Measurements from ENCODE around the gene CA10. TPM values are rescaled to one million over a fixed set of nuclear protein-coding genes. Genes with fewer than 3 reads are reported as not detected.

The CA10 gene
- total and polyA plus RNA-seq, 2 experiments from 2014 or later = 0.33 TPM; not detected in 1

GRCh38 chr17:51629232-51629631 is 529.3 kb downstream of the CA10 start:
- Histone ChIP-seq H2AFZ (no peak overlapping the region), H3K4me2 (no peak overlapping the region), H3K9me3 (ENCODE audit: low read depth) (no peaks in the 10 kb centered on the region), H3K4me1 (ENCODE audit: insufficient read depth) (no peaks in the 10 kb centered on the region), H3K27me3 (no peaks in the 10 kb centered on the region), H3K36me3 (replicated peaks; ENCODE audit: insufficient read depth, low read depth) (no peaks in the 10 kb centered on the region), H3K4me3 (no peak overlapping the region), H3K27ac (no peak overlapping the region), H3K79me2 (no peaks in the 10 kb centered on the region), H4K20me1 (ENCODE audit: insufficient read depth, poor library complexity, severe bottlenecking) (no peaks in the 10 kb centered on the region), H3K9me2 (replicated peaks; ENCODE audit: insufficient read depth) (no peaks in the 10 kb centered on the region)
- TF ChIP-seq EZH2 (IDR thresholded peaks at IDR 0.05; ENCODE audit: borderline replicate concordance) = no peak
- TF ChIP-seq, protein P1, sequence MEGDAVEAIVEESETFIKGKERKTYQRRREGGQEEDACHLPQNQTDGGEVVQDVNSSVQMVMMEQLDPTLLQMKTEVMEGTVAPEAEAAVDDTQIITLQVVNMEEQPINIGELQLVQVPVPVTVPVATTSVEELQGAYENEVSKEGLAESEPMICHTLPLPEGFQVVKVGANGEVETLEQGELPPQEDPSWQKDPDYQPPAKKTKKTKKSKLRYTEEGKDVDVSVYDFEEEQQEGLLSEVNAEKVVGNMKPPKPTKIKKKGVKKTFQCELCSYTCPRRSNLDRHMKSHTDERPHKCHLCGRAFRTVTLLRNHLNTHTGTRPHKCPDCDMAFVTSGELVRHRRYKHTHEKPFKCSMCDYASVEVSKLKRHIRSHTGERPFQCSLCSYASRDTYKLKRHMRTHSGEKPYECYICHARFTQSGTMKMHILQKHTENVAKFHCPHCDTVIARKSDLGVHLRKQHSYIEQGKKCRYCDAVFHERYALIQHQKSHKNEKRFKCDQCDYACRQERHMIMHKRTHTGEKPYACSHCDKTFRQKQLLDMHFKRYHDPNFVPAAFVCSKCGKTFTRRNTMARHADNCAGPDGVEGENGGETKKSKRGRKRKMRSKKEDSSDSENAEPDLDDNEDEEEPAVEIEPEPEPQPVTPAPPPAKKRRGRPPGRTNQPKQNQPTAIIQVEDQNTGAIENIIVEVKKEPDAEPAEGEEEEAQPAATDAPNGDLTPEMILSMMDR (IDR thresholded peaks at IDR 0.05; ENCODE audit: poor library complexity) = no peak
- TF ChIP-seq EZH2phosphoT487 (IDR thresholded peaks at IDR 0.05; ENCODE audit: low read depth, severe bottlenecking, unreplicated experiment) = no peak
- 62% methylated on average over 3 of the region's 3 CpGs for WGBS (ENCODE audit: low lambda C conversion rate, missing lambda C conversion rate)
- DNase-seq (ENCODE audit: low spot score) = no peak

DNA sequence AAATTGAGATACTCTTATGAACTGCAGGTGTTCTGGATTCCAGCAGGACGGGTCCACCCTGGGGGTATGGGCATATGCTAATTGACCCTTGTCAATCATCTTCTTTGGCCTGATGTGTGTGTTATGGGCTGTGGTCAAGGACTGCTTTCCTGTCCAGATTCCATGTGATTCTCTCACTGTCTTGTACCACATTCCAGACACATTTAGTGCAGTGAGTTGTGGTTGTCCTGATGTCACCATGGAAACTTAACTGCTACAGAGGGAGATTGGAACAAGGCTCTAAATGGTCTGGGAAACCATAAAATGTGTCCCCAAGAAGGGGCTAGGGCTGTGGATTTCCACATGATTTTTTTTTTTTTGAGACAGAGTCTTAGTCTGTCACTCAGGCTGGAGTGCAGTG is 530.7 kb downstream of the CA10 start:
- no peaks in the 10 kb centered on the region for H3K36me3 ChIP-seq (replicated peaks; ENCODE audit: insufficient read depth, low read depth)
- H3K27me3 ChIP-seq = no peaks in the 10 kb centered on the region
- DNase-seq (ENCODE audit: low spot score) = no peak
- H3K4me1 ChIP-seq (ENCODE audit: insufficient read depth) = no peaks in the 10 kb centered on the region
- no peaks in the 10 kb centered on the region for H4K20me1 ChIP-seq (ENCODE audit: insufficient read depth, poor library complexity, severe bottlenecking)
- H3K27ac ChIP-seq = no peak overlapping the region
- H3K9me3 ChIP-seq (ENCODE audit: low read depth) = no peaks in the 10 kb centered on the region
- TF ChIP-seq EZH2phosphoT487 (IDR thresholded peaks at IDR 0.05; ENCODE audit: low read depth, severe bottlenecking, unreplicated experiment) (no peak), EZH2 (IDR thresholded peaks at IDR 0.05; ENCODE audit: borderline replicate concordance) (no peak)
- TF ChIP-seq, protein P1 (IDR thresholded peaks at IDR 0.05; ENCODE audit: poor library complexity) = no peak
- H3K4me3 ChIP-seq = no peak overlapping the region
- no peak overlapping the region for H2AFZ ChIP-seq
- H3K79me2 ChIP-seq = no peaks in the 10 kb centered on the region
- H3K9me2 ChIP-seq (replicated peaks; ENCODE audit: insufficient read depth) = no peaks in the 10 kb centered on the region
- H3K4me2 ChIP-seq = no peak overlapping the region
- 62% methylated on average over 1 of the region's 1 CpG for WGBS (ENCODE audit: low lambda C conversion rate, missing lambda C conversion rate)

- 59% methylated on average over 1 of the region's 1 CpG for WGBS (ENCODE audit: low lambda C conversion rate, missing lambda C conversion rate)
- no peaks in the 10 kb centered on the region for H3K79me2 ChIP-seq
- DNase-seq (ENCODE audit: low spot score) = no peak
Observed at GRCh38 chr17:51618476-51618875, 540.0 kb downstream of the CA10 start.

More at GRCh38 chr17:51618476-51618875, 540.0 kb downstream of the CA10 start:
- no peak overlapping the region for H2AFZ ChIP-seq
- H3K27ac ChIP-seq = no peak overlapping the region
- no peaks in the 10 kb centered on the region for H3K9me3 ChIP-seq (ENCODE audit: low read depth)
- no peak overlapping the region for H3K4me2 ChIP-seq
- H3K9me2 ChIP-seq (replicated peaks; ENCODE audit: insufficient read depth) = no peaks in the 10 kb centered on the region
- TF ChIP-seq EZH2phosphoT487 (IDR thresholded peaks at IDR 0.05; ENCODE audit: low read depth, severe bottlenecking, unreplicated experiment) = no peak
- TF ChIP-seq, protein P1 (IDR thresholded peaks at IDR 0.05; ENCODE audit: poor library complexity) = no peak
- TF ChIP-seq EZH2 (IDR thresholded peaks at IDR 0.05; ENCODE audit: borderline replicate concordance) = no peak
- no peaks in the 10 kb centered on the region for H3K4me1 ChIP-seq (ENCODE audit: insufficient read depth)
- no peaks in the 10 kb centered on the region for H4K20me1 ChIP-seq (ENCODE audit: insufficient read depth, poor library complexity, severe bottlenecking)
- H3K36me3 ChIP-seq (replicated peaks; ENCODE audit: insufficient read depth, low read depth) = no peaks in the 10 kb centered on the region
- H3K27me3 ChIP-seq = peaks cover 5% of the 10 kb centered on the region
- no peak overlapping the region for H3K4me3 ChIP-seq
